ENCODE data around the gene CCDC6. TPM values are rescaled to one million over a fixed set of nuclear protein-coding genes. Genes with fewer than 3 reads are reported as not detected.

The CCDC6 gene
- total RNA-seq, 4 donors from 2014 or later: 20.1 to 30.6 (median 24.1) TPM

DNA sequence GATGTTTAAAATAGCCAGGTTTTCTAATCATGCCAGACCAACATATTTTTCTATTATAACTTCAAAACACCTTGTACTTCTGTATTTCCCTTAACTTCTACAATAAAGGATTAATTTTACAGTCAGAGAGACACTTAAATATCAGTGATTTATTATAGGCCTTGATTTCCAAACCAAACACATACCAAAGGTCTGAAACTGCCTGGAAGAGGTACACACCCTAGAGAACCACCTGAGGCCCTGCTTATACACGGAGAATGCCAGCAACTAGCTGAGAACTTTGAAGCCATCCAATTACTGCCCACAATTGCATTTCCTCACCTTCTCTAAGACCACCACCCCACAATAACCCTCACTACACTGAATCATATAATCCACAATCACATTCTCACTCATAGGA, 4.9 kb downstream of the CCDC6 start:
- no peak overlapping the region for H3K4me3 ChIP-seq

DNA sequence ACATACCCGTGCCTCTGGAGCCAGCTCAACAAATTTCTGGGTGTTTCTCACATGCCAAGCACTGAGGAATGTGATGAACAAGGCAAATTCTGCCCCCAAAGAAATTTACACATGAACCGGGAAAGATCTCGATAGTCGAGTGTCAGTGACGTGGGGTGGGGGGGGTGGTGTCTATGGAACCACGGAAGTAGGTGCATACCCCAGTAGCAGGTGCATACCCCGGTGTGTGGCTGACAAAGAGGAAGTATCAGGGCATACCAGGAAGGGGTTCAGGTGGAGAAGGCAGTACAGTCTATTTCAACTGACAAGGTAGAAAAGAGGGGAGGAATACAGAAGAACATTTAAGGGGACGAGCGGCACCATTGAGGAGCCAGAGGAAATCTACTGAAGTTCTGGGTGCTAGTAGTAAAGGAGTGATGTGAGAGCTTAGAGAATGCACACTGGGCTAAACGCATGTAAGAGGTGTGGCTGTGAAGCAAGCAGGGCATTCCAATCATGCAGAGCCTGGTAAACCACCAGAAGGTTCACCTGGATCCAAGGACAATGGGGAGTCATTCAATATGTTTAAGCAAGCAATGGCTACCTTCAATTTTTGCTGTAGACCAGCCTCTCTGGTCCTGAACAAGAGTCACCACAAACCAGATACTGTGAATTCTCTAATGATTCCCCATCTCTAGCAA, 6.2 kb downstream of the CCDC6 start:
- no peaks in the 10 kb centered on the region for H3K36me3 ChIP-seq
- H3K4me1 ChIP-seq: peaks cover 0 to 95% (median 41%) of the 10 kb centered on the region in 4 donors
- H3K4me3 ChIP-seq: no peak overlapping the region
- no peaks in the 10 kb centered on the region for H3K9me3 ChIP-seq
- WGBS, 2 donors: 72 to 81% methylated on average over 10 of the region's 10 CpGs
- no peaks in the 10 kb centered on the region for H3K27me3 ChIP-seq
- no peak for DNase-seq (ENCODE audit: low spot score in 2 of 2)
- no peak overlapping the region for H3K27ac ChIP-seq
- TF ChIP-seq CTCF (IDR thresholded peaks at IDR 0.05) (no peak), EP300 (IDR thresholded peaks at IDR 0.05) (no peak), POLR2A (IDR thresholded peaks at IDR 0.05) (no peak)

More for the DNA sequence above, 4.9 kb downstream of the CCDC6 start:
- WGBS, 2 donors: 73 to 85% methylated on average over 1 of the region's 1 CpG
- peaks cover 0 to 83% (median 35%) of the 10 kb centered on the region in 4 donors for H3K4me1 ChIP-seq
- H3K36me3 ChIP-seq: no peaks in the 10 kb centered on the region
- DNase-seq (ENCODE audit: low spot score in 2 of 2): no peak
- TF ChIP-seq EP300 (IDR thresholded peaks at IDR 0.05) (no peak), POLR2A (IDR thresholded peaks at IDR 0.05) (no peak), CTCF (IDR thresholded peaks at IDR 0.05) (no peak)
- no peaks in the 10 kb centered on the region for H3K27me3 ChIP-seq
- no peak overlapping the region for H3K27ac ChIP-seq
- H3K9me3 ChIP-seq: no peaks in the 10 kb centered on the region

DNA sequence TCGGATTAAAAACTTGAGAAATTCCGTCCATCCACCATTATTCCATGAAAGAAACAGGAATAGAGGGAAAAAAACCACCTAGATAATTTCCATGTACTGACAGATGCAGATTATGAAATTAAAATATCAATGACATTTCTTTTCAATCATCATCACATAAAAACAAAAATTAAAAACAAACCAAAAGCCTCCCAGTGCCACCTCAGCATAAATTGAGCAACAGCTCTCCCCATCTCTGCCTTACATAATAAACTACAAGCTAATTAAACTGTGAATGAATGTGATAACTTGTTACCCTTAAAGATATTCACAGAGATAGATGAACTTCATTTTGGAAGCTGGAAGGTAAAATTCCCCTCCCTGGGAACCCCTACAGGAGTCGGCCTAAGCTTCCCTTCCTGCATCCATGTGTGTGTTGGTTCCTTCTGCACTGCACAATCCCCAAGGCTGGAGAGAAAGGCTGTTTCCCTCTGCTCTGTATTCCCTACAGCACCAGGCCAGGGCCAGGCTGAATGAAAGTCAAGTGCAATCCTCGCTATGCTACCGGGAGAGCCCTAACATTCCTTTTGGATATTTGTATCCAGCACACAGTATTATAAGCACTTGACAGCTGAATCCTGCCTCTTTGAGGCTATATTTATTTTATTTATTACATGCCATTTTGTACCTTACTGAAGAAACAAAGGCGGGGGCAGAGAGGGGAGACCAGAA, 8.1 kb downstream of the CCDC6 start:
- WGBS, 2 donors: 69 to 70% methylated on average over 6 of the region's 6 CpGs
- H3K27ac ChIP-seq: no peak overlapping the region

GRCh38 chr10:59896191-59896590, 10.2 kb downstream of the CCDC6 start:
- H3K4me1 ChIP-seq: peaks cover 0 to 88% (median 29%) of the 10 kb centered on the region in 4 donors
- WGBS, 2 donors: 69 to 72% methylated on average over 1 of the region's 1 CpG
- peak overlapping the region in 1 of 4 donors; percentile 2 for H3K27ac ChIP-seq
- no peaks in the 10 kb centered on the region for H3K9me3 ChIP-seq
- H3K4me3 ChIP-seq: no peak overlapping the region
- no peaks in the 10 kb centered on the region for H3K36me3 ChIP-seq
- H3K27me3 ChIP-seq: no peaks in the 10 kb centered on the region
- TF ChIP-seq CTCF (IDR thresholded peaks at IDR 0.05) (no peak), POLR2A (IDR thresholded peaks at IDR 0.05) (no peak), EP300 (IDR thresholded peaks at IDR 0.05) (no peak)
- DNase-seq (ENCODE audit: low spot score in 2 of 2): no peak

More for the DNA sequence above, 8.1 kb downstream of the CCDC6 start:
- H3K4me1 ChIP-seq: peaks cover 0 to 93% (median 31%) of the 10 kb centered on the region in 4 donors
- no peak for DNase-seq (ENCODE audit: low spot score in 2 of 2)
- no peaks in the 10 kb centered on the region for H3K27me3 ChIP-seq
- no peak overlapping the region for H3K4me3 ChIP-seq
- H3K36me3 ChIP-seq: no peaks in the 10 kb centered on the region
- TF ChIP-seq POLR2A (IDR thresholded peaks at IDR 0.05) (no peak), EP300 (IDR thresholded peaks at IDR 0.05) (no peak), CTCF (IDR thresholded peaks at IDR 0.05) (no peak)
- H3K9me3 ChIP-seq: no peaks in the 10 kb centered on the region

- DNase-seq (ENCODE audit: low spot score in 2 of 2): no peak
- WGBS, 2 donors: 65 to 71% methylated on average over 10 of the region's 10 CpGs
- H3K36me3 ChIP-seq: no peaks in the 10 kb centered on the region
- H3K4me1 ChIP-seq: peaks cover 0 to 86% (median 28%) of the 10 kb centered on the region in 4 donors
- no peaks in the 10 kb centered on the region for H3K27me3 ChIP-seq
- no peak for TF ChIP-seq POLR2A (IDR thresholded peaks at IDR 0.05)
- TF ChIP-seq CTCF (IDR thresholded peaks at IDR 0.05): no peak
- TF ChIP-seq EP300 (IDR thresholded peaks at IDR 0.05): no peak
- no peak overlapping the region for H3K4me3 ChIP-seq
- H3K9me3 ChIP-seq: no peaks in the 10 kb centered on the region
- H3K27ac ChIP-seq: no peak overlapping the region
Observed at GRCh38 chr10:59895629-59896116, 10.7 kb downstream of the CCDC6 start.
